Esophagus mucosa (tissue), 1 donor: ENCODE data around the gene RCBTB2. TPM values are rescaled to one million over a fixed set of nuclear protein-coding genes. Genes with fewer than 3 reads are reported as not detected.

ENCODE experiments used
- ATAC-seq: fragments of 200-7000 bp; cut with Tn5 transposase; one replicate; pipeline ENCODE4 v1.9.1; 2020
- total RNA-seq: library from RNA; stranded (reverse); gene quantifications from one replicate; pipeline ENCODE4 v1.2.4, GENCODE V29; 2023
- donor health status: DM: yes; HTN: yes; CAD: no.

RCBTB2 gene
- total RNA-seq, 1 donor from 2014 or later: 10.3 TPM

GRCh38 chr13:48443442-48444208 is 89.3 kb downstream of the RCBTB2 start:
- no peak for ATAC-seq

Other genes with a start within 250 kb of the RCBTB2 start
- gene RB1, start 229.3 kb downstream of the RCBTB2 start, total RNA-seq: 36.1 TPM
- gene LPAR6, start 120.0 kb downstream of the RCBTB2 start, total RNA-seq: 71.7 TPM
- gene CYSLTR2, start 120.8 kb upstream of the RCBTB2 start, total RNA-seq: 0.24 TPM